ENCODE data around the gene DNAH10. TPM values are rescaled to one million over a fixed set of nuclear protein-coding genes. Genes with fewer than 3 reads are reported as not detected.

The DNAH10 gene
- total and polyA plus RNA-seq, 10 of the 15 experiments (the other 5 are each of a cell fraction or from before 2014, with no cell fraction given): 0.01 to 0.32 (median 0.06) TPM

- no peaks in the 10 kb centered on the region for H3K79me2 ChIP-seq (ENCODE audit: control insufficient read depth, insufficient read depth, low read length)
- ChIA-PET RAD21 (ENCODE audit: unreplicated experiment) (no interaction called here), CTCF (no interaction called here), POLR2A (no interaction called here), SMC1A (ENCODE audit: uncharacterized antibody, unreplicated experiment) (no interaction called here)
- H3K27me3 ChIP-seq (replicated peaks in 1 of 2; ENCODE audit: control insufficient read depth in 2 of 2, insufficient read depth in 2 of 2, low read length in 1 of 2): no peaks in the 10 kb centered on the region
- BruUV-seq (replicated peaks): no TSS peak
- ATAC-seq: no peak
- H4K20me1 ChIP-seq (ENCODE audit: control insufficient read depth, insufficient read depth): no peaks in the 10 kb centered on the region
- no peaks in the 10 kb centered on the region; the same call in 1 of the 3 replicates for H3K9me3 ChIP-seq (replicated peaks; ENCODE audit: control insufficient read depth, insufficient read depth, low read length)
- intact Hi-C loops (cut with micrococcal nuclease; ENCODE audit: unreplicated experiment) (no loop called here), in situ Hi-C loops (cut with MboI) (no loop called here)
- WGBS (ENCODE audit: insufficient coverage, insufficient replicate concordance, low lambda C conversion rate, missing lambda C conversion rate): 75% methylated on average over 18 of the region's 18 CpGs
- no peak overlapping the region for H2AFZ ChIP-seq (ENCODE audit: control insufficient read depth, low read depth, low read length)
- H3K9ac ChIP-seq (ENCODE audit: control insufficient read depth, insufficient read depth, low read length): no peak overlapping the region
- no peak overlapping the region for H3K27ac ChIP-seq (ENCODE audit: control insufficient read depth, insufficient read depth)
- DNase-seq (ENCODE audit: low read depth, low spot score): no peak
- H3K4me1 ChIP-seq (ENCODE audit: control insufficient read depth, insufficient read depth, low read length): peaks cover 11% of the 10 kb centered on the region
- no peaks in the 10 kb centered on the region for H3K36me3 ChIP-seq (ENCODE audit: control insufficient read depth in 2 of 2, insufficient read depth in 2 of 2, low read length in 1 of 2)
- FAIRE-seq: no peak
- H3K4me3 ChIP-seq: no peak overlapping the region
- TF ChIP-seq PAX8 (IDR thresholded peaks at IDR 0.05) (no peak), JUNB (IDR thresholded peaks at IDR 0.05) (no peak)
- H3K4me2 ChIP-seq (ENCODE audit: control insufficient read depth, insufficient read depth): no peak overlapping the region
These were observed 174.4 kb downstream of the DNAH10 start for GRCh38 chr12:123936471-123936870.

GRCh38 chr12:123936956-123937706 is 175.0 kb downstream of the DNAH10 start:
- CTCF ChIA-PET: no interaction called here
- POLR2A ChIA-PET: no interaction called here
- peak overlapping the region; percentile 5; the same call in 1 of the 2 replicates for H3K4me2 ChIP-seq (ENCODE audit: control insufficient read depth, insufficient read depth)
- peak; percentile 13 for FAIRE-seq
- 87% methylated on average over 44 of the region's 46 CpGs for WGBS (ENCODE audit: insufficient coverage, insufficient replicate concordance, low lambda C conversion rate, missing lambda C conversion rate)
- intact Hi-C loops (cut with micrococcal nuclease; ENCODE audit: unreplicated experiment): no loop called here
- in situ Hi-C loops (cut with MboI): no loop called here
- no peak overlapping the region for H3K27ac ChIP-seq (ENCODE audit: control insufficient read depth, insufficient read depth)
- SMC1A ChIA-PET (ENCODE audit: uncharacterized antibody, unreplicated experiment): no interaction called here
- H3K4me3 ChIP-seq: peak overlapping the region; percentile 43; the same call in 1 of the 2 replicates
- BruUV-seq (replicated peaks): no TSS peak
- H3K4me1 ChIP-seq (ENCODE audit: control insufficient read depth, insufficient read depth, low read length): peaks cover 11% of the 10 kb centered on the region
- no peaks in the 10 kb centered on the region for H4K20me1 ChIP-seq (ENCODE audit: control insufficient read depth, insufficient read depth)
- TF ChIP-seq POLR2A (IDR thresholded peaks at IDR 0.05; ENCODE audit: low read depth, low read length): no peak
- no peak for TF ChIP-seq HCFC1 (IDR thresholded peaks at IDR 0.05; ENCODE audit: low read length)
- no peak for TF ChIP-seq SUZ12 (IDR thresholded peaks at IDR 0.05; ENCODE audit: unreplicated experiment)
- TF ChIP-seq SMAD5 (IDR thresholded peaks at IDR 0.05; ENCODE audit: low read depth): no peak
- TF ChIP-seq PAX5 (IDR thresholded peaks at IDR 0.05; ENCODE audit: borderline replicate concordance, low read depth, low read length): no peak
- TF ChIP-seq ZZZ3 (IDR thresholded peaks at IDR 0.05; ENCODE audit: control insufficient read depth, insufficient read length, low read depth): no peak
- no peaks in the 10 kb centered on the region; the same call in 1 of the 3 replicates for H3K9me3 ChIP-seq (replicated peaks; ENCODE audit: control insufficient read depth, insufficient read depth, low read length)
- H3K9ac ChIP-seq (ENCODE audit: control insufficient read depth, insufficient read depth, low read length): no peak overlapping the region
- H2AFZ ChIP-seq (ENCODE audit: control insufficient read depth, low read depth, low read length): peak overlapping the region; percentile 60; the same call in 1 of the 2 replicates
- no peak for DNase-seq (ENCODE audit: low read depth, low spot score)
- ATAC-seq: no peak
- H3K79me2 ChIP-seq (ENCODE audit: control insufficient read depth, insufficient read depth, low read length): no peaks in the 10 kb centered on the region
- no peaks in the 10 kb centered on the region for H3K36me3 ChIP-seq (ENCODE audit: control insufficient read depth in 2 of 2, insufficient read depth in 2 of 2, low read length in 1 of 2)
- RAD21 ChIA-PET (ENCODE audit: unreplicated experiment): no interaction called here
- no peaks in the 10 kb centered on the region for H3K27me3 ChIP-seq (replicated peaks in 1 of 2; ENCODE audit: control insufficient read depth in 2 of 2, insufficient read depth in 2 of 2, low read length in 1 of 2)
